ENCODE measurements around the gene FRZB.
"Not testable (repeated sequence)": the region's sequence is repeated elsewhere in the genome, so short reads cannot be mapped to it uniquely, and the experiment has no call there.

The FRZB gene

DNA sequence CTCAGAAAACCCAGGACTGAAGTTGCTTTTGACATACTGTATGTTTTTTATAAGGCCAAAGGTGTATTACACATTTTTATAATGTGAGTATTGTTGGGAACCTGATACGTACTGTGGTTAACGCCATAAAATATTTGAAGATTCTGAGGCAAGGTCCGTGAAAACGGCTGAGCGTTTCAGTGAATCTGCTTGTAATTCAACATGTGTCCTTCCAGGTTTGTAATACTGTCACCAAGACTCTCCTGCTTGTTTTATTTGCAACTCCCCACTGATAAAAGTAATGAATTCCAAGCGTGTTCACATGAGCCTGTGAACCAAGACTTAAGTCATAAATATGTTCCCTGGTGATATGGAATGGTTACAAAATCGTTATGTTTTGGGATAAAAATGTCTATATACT lies 23.9 kb upstream of the FRZB start:
- no peak for FAIRE-seq

DNA sequence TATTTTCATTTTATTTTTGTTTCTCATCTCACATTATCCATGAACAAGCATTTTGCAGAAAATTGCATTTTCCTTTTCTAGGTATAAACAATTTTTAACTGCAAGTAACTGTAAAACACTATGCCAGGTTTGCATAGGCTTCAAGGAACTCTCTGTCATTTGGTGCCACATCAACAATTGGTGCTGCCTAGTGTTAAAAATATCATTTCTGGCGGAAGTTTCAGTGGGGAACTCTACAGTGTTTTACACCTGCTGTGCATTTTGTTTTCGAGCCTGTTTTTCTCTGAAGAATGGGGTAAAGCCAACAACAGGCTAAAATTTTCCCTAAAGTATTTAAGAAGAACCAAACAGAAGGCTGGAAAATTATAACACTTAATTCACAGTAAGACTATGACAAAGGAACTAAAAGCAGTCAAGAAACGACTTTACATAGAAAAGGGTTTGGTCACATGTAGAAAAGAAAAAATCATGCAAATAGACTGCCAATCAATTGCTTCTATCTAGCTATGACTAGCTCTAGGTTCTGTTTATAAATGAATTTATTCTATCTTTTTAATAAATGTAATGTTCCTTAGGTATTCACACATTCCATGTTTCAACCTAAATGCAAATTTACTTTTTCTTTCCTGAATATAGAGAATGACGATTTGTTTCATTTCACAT lies 21.4 kb upstream of the FRZB start:
- no peak for FAIRE-seq

DNA sequence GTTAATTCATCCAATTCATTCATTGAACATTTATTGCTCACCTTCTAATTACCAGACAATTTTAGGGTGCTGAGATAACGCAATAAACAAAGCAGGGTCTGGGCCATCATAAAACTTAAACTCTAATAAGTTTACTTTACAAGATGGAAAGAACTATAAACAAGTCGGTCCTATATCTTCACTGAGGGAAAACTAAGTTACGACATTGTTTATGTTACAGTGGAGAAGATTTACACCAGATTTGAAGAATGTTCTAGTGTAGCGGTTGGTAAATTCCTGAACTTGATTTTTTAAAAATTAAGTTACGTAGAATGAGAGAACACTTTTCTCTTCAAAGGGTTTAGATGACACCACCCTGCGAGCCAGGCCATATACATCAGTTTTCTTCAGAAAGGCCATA lies 20.7 kb upstream of the FRZB start:
- FAIRE-seq = no peak

DNA sequence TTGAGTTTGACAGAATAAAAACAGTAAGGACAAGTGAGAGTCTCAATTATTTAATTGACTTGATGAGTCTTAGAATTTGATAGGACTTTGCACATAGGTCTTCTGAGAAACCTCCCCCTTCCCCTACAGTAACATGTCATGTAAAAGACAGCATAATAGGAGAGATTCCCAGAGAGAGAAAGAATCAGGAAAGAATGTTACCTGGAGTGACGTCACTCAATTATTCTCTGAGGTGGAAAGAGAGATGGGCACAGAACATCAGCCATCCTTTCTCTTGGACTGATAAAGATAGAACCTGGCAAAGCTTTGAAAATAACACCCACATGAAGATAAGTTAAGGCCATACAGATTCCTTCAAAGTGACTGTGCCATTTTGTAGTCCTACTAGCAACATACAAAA lies 19.3 kb upstream of the FRZB start:
- FAIRE-seq = no peak

DNA sequence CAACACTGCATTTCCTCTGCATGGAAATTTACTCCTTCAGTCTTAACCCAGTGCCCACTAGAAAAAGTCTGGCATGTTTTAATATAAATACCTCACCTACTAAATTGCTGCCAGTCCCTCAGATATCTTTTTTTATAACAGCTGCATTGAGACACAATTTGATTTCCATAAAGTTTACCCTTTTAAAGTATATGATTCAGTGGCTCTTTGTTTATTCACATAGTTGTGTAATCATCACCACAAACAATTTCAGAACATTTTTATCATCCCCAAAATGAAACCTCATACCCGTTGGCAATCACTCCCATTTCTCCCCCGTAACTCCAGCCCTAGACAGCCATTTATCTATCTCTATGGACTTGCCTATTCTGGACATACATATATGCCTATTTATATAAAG lies 17.0 kb upstream of the FRZB start:
- no peak for FAIRE-seq

DNA sequence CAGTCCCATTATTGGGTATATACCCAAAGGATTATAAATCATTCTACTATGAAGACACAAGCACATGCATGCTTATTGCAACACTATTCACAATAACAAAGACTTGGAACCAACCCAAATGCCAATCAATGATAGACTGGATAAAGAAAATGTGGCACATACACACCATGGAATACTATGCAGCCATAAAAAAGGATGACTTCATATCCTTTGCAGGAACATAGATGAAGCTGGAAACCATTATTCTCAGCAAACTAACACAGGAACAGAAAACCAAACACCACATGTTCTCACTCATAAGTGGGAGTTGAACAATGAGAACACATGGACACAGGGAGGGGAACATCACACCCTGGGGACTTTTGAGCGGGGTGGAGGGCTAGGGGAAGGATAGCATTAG lies 13.7 kb upstream of the FRZB start:
- FAIRE-seq = not testable (repeated sequence)

DNA sequence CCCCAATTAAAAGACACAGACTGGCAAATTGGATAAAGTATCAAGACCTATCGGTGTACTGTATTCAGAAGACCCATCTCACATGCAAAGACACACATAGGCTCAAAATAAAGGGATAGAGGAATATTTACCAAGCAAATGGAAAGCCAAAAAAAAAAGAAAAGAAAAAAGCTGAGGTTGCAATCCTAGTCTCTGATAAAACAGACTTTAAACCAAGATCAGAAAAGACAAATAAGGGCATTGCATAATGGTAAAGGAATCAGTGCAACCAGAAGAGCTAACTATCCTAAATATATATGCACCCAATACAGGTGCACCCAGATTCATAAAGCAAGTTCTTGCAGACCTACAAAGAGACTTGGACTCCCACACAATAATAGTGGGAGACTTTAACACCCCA lies 10.2 kb upstream of the FRZB start:
- not testable (repeated sequence) for FAIRE-seq

DNA sequence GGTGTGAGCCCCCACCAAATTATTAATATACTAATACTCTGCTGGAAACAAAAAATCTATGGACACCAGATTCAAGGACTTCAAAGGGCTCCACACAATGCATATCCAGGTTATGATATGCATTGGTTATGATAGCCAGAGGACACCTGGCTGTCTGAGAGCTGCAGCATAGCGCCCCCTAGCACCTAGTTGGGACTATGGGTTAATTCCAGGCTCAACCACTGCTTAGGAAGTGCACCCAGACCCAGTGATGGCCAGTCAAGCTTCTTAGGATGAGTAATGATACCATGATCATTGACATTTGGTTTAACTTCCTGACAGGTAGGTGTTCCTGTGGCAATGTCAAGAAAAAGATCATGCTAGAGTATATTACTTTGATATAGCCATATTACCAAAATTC lies 3.8 kb upstream of the FRZB start:
- FAIRE-seq = no peak

DNA sequence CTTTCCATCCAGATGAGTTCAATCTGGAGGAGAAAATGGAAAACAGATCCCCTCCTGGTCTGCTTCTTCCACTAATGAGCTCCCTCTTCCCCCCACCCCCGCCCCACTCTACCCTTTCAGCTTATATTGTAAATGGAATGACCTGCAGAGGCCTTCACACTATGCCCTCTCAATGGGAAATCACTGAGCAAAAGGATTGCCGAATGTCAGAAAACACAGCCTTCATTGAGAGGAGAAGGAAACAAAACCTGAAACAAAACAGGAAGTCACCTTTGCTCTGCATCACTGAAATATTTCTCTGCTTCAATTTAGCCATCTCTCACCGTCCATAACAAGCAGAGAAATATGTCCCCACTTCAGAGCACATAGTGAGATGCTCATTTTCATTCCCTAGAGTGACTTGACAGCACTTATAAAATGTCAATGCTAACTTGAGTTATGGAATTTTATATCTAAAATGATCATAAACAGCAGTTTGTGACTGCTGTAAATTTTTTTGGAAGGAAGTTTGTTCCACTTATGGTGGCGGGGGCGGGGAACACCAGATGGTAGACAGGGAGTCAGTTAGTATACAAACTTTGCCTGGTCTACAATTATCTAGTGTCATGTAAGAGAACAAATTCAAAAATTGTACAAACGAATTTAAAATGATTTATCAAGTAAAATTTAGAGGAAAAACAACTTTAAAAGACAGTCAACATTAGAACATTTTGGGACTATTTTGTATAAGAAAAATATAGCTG lies 1.8 kb upstream of the FRZB start:
- FAIRE-seq = no peak

DNA sequence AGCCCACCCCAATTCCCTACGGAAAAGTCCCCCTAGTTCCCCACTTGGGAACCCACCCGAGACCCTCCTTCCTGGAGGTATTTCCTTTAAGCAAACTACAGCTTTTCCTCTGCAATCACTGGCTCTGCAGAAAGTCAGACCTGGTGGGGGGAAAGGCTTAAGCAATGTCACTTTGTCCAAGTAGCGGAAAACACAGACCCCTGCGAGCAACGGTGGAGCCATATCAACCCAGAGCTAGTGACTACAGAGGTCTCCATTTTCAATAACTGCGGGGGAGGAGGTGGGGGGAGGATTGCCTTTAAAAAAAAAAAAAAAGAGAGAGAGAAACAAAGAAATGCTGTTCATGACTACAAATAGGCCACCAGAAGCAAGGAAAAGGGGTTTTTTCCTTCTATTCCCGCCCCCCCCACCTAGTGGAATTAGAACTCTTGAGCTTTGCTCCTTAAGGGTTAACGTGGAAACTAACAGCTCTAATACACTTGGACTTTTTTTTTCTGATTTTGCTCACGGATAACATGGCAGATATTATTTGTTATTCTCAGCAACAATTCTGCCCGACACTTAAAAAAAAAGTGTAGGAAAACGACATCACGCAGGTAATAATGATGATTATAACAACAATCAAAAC lies 1.1 kb upstream of the FRZB start:
- FAIRE-seq = no peak

DNA sequence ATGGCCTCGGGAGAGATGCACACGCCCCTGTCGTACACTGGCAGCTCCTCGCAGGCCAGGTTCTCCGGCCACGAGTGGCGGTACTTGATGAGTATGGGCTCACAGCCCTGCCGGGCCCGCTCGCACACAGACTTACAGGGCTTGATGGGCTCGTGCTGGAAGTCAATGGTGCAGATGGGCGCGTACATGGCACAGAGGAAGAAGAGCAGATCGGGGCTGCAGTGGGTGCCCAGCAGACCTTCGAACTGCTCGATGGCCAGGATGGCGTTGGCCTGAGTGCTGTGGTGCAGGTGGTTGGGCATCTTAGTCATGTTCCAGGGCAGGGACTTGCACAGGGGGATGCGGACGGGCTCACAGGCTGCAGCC lies 359 bp downstream of the FRZB start:
- FAIRE-seq = no peak

DNA sequence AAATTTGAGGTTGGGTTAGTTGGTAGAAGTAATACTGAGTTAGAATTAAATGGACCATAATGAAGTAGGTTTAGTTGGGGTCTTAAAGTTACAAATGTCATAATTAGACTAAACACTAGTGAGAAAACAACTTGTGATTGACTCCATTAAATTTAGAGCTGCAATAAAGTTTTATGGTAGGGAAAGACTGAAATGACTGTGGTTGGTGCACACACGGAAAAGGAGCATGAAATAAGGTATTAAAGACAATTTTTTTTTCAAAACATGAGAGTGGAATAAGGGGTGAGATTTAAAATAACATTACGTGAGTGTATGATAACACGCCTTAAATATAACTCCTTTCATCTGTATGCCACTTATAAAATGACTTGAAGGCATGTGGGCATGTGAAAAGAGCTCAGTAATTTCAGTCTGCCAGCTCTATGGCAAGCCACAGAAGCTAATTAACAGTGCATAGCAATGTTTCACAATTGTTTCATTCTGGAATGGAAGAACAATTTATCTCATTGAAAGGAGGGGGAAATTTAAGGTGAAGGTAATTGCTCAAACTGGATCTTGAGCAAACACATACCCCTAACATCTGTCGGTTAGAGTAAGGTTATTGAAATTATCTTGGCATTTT lies 1.4 kb downstream of the FRZB start:
- FAIRE-seq = no peak

DNA sequence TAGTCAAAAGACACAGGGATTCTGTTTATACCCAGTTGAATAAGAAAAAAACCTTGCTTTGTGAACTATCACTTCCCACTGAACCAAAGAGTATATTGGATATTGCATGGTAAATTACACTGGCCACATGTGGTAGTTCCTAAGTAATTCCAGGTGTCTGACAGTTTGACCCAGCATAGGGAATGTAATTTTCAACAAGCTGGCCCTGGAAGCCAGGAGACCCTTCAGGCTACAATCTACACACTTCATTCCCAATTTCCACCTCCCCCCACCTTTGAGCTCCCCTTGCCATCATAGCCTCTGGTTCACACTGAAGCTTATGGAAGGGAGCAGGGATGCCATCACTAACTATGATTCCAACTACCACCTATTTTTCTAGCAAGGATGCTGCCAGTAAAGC lies 2.8 kb downstream of the FRZB start:
- no peak for FAIRE-seq

DNA sequence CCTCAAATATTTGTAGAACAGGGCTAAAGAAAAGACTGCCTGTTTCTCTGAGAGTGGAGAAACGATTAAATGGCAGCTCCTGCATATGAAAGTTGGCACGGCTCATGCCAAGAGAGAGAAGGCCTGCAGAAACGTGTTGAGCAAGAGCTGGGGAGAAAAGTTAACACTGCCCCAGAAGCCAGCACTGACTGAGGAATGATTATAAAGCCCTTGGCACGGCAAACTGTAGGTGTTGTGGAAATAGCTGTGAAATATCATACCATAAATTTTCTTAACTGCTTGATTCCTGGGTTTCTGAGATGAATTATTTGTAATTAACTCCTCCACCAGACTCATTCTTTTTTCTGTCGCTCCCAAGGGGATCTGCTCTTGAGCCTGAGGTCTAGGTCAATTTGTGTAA lies 4.3 kb downstream of the FRZB start:
- FAIRE-seq = no peak

DNA sequence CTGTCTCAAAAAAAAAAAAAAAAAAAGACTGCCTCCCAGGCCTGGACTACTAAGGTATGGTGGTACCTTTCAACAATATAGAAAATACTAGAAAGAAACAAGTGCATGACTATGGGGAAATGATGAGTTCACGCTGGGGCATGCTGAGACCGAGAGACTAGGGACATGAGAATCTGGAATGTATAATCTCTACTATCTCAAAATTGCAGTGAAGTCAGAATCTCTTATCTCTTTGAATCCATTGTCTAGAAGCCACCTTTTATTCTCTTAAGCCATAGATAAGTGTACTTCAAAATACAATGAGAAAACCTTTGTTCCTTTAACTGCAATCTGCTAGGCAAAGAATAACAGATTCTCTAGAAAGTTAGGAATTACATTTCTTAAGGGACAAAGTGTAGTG lies 5.6 kb downstream of the FRZB start:
- no peak for FAIRE-seq

DNA sequence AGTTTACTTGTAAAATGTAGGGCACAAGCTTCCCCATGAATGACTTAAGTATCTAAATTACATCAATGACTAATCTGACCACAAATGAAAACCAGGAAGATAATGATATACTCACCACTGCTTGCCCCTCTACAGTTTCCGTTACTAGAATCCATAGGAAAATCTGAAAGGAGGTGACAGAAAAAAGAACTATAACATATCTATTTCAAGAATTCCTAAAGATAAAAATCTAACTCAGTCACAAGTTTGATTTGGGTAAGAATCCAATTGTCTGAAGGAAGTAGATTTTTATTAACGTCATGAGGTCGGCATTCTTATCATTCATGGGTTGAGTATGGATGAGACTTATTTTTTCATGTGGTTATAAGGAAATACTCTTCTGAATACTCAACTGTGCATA lies 7.8 kb downstream of the FRZB start:
- FAIRE-seq = no peak

DNA sequence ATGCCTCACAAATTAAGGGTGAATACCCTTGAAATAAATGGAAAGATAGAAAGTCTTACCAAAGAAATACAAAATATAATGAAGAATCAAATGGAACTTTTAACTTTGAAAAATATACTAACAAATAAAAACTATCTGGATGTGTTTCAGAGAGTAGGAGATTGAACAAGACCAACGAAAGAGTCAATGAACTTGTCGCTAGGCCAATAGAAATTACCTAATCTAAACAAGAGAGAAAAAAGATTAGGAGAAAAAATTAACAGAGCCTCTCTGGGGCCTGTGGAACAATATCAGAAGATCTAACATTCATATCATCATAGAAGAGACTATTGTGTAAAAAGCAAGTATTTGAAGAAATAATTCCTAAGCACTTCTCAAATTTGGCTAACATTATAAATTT lies 11.1 kb downstream of the FRZB start:
- no peak for FAIRE-seq

DNA sequence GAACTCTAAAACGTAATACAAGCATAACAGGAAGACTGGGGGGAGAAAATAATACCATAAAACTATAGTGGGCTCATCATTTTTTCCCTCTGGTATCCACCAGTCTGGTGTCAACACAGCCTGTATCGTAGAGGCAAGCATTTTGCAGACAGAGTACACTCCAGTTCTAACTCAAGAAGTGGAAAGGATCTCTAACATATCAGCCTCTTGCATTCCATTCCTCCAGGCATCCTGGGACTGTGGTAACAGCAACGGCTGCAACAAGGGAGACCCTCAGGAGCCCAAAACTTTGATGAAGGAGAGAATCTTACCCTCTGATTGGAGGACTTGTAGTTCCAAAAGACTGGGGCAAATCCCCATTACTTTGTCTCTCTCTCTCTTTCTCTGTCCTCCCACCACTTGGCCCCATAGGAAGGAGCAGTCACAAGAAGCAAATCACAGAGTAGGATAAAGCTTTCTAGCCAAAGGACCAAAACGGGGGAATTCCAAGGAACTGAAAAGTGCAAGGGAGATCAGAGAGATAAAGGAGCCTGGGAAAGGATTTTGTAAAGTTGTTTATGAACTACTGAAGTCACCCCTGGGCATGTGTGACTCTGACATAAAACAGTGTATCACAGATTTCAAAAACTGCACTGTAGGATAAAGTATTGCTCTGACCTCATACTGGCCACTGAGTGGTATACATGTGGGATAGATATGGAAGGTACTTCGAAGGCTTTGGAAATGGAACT lies 11.9 kb downstream of the FRZB start:
- no peak for FAIRE-seq

DNA sequence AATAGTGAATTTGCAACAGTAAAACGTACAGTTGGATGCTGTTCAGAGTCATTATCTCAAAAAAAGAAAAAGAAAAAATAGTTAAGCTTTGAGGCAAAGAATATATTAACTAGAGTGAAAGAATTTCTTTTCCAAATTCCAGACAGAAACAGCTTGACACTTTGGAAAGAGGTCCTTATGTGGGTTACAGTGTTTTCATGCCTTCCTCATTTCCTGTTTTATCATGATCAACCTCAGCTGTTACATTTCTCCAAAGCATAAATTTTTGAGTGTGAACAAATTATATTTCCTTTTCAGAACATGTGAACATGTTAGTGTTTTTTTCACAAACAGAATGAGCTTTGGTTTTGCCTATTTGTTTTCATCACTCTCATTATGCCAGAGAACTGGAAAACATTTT lies 13.6 kb downstream of the FRZB start:
- peak; percentile 70 for FAIRE-seq

DNA sequence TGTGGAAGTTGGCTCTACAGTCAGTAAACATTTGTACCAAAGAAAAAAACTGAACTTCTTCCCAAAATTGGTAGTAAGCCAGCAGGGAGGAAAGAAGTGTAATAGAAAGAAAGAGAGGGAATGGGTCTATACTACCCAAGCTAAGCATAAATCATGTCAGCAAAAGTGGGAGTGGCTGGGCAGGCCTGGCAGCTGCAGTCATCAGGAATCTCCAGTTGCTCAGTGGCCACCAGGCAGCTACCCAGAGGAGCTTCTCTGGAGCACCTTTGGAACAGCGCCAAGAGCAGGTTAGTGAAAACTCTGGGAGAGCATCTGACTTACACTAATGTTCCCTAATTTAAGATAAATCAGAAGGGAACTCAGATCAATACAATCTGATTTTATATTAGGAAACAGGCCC lies 14.3 kb downstream of the FRZB start:
- FAIRE-seq = no peak

DNA sequence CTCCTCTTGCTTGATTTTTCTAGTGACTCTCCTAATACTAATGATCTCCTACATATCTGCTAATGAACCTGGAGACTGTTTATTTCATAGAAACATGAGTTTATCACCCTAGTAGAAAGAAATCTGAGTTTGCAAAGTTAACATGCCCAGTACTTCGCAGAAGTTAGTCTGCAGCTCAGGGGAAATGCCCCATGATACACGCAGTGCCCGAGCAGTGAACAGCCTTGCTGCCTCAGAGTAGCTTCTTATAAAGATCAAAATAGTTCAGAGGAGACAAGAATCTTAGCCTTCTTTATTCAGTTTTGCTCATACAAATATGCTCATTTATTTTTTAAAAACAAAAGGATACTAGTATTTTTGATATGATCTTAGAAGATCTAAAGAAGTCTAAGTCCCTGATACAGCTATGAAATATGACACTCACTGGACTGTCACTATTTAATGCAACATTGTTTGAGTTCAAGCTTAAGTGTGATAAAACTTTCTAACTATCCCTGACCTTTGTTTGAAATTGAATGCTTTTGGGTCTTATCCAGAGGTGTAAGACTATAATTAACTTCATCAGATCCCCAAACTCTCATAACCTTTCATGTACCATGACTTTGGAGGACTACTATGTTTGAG lies 20.5 kb downstream of the FRZB start:
- no peak for FAIRE-seq

DNA sequence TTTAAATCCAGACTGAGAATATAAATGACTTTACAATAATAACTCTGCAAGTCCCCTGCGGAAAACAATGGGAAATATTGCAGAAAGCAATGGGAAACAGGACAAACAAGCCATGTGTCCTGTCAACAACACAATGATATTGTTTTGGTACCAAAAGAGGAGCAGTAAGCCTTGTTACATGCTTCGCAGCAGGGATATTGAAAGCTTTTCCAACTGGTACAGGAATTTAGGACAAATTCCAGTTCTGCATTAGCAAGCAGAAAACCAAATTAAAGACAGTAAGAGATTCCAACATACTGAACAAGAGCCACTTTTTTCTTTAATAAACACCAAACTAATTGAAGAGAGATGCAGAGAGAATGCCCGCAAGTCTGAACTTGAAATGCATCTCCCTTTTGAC lies 30.0 kb downstream of the FRZB start:
- no peak for FAIRE-seq

DNA sequence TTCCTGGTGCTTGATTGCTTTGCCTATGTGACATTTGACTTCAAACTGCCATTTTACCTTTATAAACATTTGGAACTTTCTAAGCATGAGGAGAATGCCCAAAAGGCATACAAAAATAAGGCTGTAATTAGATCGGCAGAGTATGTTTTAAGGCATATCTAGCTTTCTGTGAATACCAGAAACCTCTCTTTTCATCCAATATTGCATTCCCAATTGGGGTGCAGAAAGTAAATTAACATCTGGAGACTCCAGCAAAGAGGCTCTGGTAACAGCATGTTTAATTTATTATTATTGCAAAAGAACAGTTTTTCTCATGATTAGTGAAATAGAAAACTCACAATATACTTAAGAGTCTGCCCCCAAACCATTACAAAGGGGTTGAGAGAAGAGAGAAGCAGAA lies 32.1 kb downstream of the FRZB start:
- no peak for FAIRE-seq

All from endometrium (tissue), 2 donors.